Colon (tissue), 2 donors: ENCODE measurements around the gene PHF8.

Source experiments
- FAIRE-seq: peaks from 2 replicates; lab custom pipeline; 2012; peaks lifted over from hg19 to GRCh38; lab: Jason Lieb, UNC
- donor health status: control.
- donor health status: control.

PHF8 gene

DNA sequence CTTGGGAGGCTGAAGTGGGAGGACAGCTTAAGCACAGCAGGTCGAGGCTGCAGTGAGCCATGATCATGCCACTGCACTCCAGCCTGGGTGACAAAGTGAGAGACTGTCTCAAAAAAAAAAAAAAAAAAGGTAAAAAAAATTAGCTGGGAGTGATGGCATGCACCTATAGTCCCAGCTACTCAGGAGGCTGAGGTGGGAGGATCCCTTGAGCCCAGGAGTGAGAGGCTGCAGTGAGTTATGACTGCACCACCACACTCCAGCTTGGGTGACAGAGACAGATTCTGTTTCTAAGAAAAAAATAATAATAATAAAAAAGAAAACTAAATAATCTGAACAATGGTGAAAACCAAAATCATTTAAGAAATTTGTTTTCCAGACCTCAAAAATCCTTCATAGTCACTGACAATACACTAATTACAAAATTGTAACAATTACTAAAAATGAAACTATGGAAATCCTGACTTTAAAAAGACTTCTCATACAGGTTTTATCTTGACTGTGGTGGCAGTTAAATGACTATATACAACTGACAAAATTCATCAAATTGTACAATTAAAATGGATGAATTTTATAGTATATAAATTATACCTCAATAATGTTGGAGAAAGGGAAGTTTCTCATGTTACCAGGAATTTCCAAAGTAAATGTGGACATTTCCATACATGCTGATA lies 31.3 kb downstream of the PHF8 start:
- peak; percentile 5 for FAIRE-seq

- FAIRE-seq = no peak
Measured at GRCh38 chrX:54007682-54008081, 36.6 kb downstream of the PHF8 start.

GRCh38 chrX:53997724-53998123 lies 46.5 kb downstream of the PHF8 start:
- no peak for FAIRE-seq

DNA sequence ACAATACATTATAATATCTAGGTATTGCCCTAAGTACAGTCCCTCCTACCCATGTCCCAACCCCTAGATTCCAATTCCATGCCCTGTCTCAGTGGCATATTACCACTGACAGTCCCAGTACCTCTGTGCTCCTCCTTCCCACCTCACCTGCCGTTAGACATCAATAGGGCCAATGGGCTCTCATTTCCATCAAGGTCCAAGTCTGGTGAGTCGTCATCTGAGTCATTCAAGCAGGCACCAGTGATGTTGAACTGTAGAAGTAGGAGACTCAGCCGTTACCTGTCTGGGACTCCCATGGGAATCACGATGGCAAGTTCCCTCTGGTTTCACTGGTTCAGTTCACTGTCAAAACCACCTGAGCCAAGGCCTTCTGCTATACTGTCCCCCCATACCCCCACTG lies 51.7 kb downstream of the PHF8 start:
- FAIRE-seq = no peak

DNA sequence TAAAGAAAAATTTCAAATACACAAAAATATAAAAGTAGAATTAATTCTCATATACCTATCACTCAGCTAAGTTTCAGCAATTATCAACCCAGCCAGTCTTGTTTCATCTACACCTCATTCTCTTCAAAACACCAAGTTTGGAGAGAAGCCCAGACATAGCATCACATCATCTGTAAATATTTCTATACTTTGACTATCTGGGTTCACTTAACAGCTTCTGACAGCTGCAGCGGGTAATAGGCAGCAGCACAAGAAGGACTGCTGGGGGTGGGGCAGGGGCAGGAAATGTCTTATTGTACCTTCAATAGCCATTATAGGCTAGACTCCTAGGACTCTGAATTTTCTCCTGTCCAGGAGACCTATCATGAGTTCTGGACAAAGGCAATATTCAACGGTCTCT lies 54.1 kb downstream of the PHF8 start:
- no peak for FAIRE-seq

- no peak for FAIRE-seq
Measured at GRCh38 chrX:53984895-53985294, 59.4 kb downstream of the PHF8 start.

DNA sequence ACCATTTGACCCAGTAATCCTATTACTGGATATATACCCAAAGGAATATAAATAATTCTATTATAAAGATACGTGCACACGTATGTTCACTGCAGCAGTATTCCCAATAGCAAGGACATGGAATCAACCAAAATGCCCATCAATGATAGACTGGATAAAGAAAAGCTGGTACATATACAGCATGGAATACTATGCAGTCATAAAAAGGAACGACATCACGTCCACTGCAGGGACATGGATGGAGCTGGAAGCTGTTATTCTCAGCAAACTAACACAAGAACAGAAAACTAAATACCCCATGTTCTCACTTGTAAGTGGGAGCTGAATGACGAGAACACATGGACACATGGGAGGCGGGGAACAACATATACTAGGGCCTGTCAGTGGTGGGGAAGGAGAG lies 69.7 kb downstream of the PHF8 start:
- FAIRE-seq = no peak

- no peak for FAIRE-seq
Measured at GRCh38 chrX:53969540-53969939, 74.7 kb downstream of the PHF8 start.

GRCh38 chrX:53950130-53950733 lies 94.0 kb downstream of the PHF8 start:
- FAIRE-seq = no peak

GRCh38 chrX:53940180-53940579 lies 104.1 kb downstream of the PHF8 start:
- no peak for FAIRE-seq

DNA sequence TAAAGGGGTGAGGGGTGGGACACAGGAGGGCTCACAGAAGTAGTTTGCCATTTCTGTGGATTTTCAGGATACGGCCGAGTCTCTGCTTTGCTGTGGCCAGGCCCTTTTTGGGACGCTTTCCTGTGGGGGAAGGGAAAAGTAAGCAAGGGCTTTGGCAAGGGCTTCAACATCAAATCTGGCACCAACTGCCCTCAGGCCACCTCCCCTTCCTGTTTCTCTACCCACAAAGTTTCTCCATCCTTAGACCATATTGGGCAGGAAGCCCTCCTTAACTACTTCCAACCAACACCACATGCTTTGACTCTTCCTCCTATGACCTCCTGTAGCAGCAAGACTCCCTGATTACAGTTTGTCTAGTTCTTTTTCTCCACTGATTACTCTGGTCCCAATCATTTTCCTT lies 105.1 kb downstream of the PHF8 start:
- FAIRE-seq = no peak

GRCh38 chrX:53930515-53931380 lies 113.5 kb downstream of the PHF8 start:
- no peak for FAIRE-seq

DNA sequence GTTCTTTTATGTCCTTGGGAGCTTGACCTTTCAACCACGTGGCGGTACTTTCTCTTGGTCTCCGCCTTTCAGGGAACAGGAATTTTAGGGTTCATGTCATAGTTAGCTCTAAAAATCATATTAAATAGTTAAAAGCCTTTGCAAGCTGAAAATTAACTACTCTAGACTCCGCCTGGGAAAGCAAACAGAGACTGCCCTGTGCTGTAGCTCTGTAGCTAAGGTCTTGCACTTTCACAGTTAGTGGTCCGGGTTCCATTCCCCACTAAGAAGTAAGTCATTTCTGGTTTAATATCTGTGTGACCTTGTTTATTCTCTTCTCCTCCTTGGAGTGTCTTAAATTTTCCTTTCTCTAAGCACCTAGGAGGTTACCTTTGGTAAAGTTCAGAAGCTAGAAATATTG lies 118.2 kb downstream of the PHF8 start:
- FAIRE-seq = no peak

DNA sequence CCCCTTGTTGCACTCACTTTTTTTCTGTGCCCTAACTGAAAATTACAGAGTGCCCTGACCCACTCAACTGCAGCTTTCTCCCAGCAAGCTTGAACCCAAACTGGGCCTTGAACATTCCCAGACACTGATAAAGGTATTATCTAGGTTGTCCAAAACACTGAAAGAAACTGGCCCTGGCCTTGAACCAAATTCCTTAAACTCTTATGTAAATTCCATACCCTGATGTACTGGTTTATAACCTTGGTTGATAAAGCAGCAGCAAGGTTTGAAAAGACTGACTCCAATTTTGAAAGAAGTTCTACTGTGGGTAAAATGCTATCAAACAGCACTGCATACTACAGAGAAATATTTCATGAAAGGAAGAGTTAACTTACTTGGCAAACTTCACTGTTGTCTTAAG lies 125.6 kb downstream of the PHF8 start:
- no peak for FAIRE-seq

- FAIRE-seq = no peak
Measured at GRCh38 chrX:53900623-53901022, 143.7 kb downstream of the PHF8 start.

DNA sequence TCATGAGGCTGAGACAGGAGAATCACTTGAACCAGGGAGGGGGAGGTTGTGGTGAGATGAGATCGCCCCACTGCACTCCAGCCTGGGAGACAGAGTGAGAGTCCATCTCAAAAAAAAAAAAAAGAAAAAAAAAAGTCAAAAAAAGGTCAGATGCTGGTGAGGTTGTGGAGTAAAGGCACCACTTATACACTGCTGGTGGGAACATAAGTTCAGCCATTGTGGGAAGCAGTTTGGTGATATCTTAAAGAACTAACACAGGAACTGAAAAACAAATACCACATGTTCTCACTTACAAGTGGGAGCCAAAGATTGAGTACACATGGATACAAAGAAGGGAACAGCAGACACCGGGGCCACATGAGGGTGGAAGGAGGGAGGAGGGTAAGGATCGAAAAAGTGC lies 149.0 kb downstream of the PHF8 start:
- no peak for FAIRE-seq
